Measurements from ENCODE around the gene PPP6R2.

DNA sequence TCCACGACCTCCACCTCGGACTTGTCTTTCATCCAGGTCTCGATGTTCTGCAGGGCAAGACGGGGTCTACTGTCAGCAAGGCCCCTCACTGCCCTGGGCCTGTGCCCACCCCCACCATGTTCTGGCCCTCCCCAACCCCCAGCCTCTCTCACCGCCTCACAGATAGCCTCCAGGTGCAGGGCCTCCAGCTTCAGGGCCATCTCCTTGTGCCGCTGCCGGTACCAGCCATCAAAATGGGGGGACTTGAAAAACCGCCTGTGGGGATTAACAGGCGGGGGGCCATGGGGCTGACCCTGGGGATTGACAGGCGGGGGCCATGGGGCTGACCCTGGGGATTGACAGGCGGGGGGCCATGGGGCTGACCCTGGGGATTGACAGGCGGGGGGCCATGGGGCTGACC, 30.8 kb upstream of the PPP6R2 start:
- TF ChIP-seq TAF1 (IDR thresholded peaks at IDR 0.05; ENCODE audit: low read depth) (no peak), YY1 (IDR thresholded peaks at IDR 0.05; ENCODE audit: low read depth) (no peak), RAD21 (IDR thresholded peaks at IDR 0.05; ENCODE audit: low read depth) (no peak), TEAD4 (IDR thresholded peaks at IDR 0.05) (no peak), CEBPB (IDR thresholded peaks at IDR 0.05) (no peak), EP300 (IDR thresholded peaks at IDR 0.05; ENCODE audit: borderline replicate concordance) (no peak), FOXM1 (IDR thresholded peaks at IDR 0.05; ENCODE audit: borderline replicate concordance, low read depth) (no peak), CREB1 (IDR thresholded peaks at IDR 0.05; ENCODE audit: low read depth) (no peak), EGR1 (IDR thresholded peaks at IDR 0.05) (no peak), TCF12 (IDR thresholded peaks at IDR 0.05; ENCODE audit: low read depth) (no peak)
- TF ChIP-seq, protein P1, sequence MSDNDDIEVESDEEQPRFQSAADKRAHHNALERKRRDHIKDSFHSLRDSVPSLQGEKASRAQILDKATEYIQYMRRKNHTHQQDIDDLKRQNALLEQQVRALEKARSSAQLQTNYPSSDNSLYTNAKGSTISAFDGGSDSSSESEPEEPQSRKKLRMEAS (IDR thresholded peaks at IDR 0.05): no peak
- TF ChIP-seq, protein P2, sequence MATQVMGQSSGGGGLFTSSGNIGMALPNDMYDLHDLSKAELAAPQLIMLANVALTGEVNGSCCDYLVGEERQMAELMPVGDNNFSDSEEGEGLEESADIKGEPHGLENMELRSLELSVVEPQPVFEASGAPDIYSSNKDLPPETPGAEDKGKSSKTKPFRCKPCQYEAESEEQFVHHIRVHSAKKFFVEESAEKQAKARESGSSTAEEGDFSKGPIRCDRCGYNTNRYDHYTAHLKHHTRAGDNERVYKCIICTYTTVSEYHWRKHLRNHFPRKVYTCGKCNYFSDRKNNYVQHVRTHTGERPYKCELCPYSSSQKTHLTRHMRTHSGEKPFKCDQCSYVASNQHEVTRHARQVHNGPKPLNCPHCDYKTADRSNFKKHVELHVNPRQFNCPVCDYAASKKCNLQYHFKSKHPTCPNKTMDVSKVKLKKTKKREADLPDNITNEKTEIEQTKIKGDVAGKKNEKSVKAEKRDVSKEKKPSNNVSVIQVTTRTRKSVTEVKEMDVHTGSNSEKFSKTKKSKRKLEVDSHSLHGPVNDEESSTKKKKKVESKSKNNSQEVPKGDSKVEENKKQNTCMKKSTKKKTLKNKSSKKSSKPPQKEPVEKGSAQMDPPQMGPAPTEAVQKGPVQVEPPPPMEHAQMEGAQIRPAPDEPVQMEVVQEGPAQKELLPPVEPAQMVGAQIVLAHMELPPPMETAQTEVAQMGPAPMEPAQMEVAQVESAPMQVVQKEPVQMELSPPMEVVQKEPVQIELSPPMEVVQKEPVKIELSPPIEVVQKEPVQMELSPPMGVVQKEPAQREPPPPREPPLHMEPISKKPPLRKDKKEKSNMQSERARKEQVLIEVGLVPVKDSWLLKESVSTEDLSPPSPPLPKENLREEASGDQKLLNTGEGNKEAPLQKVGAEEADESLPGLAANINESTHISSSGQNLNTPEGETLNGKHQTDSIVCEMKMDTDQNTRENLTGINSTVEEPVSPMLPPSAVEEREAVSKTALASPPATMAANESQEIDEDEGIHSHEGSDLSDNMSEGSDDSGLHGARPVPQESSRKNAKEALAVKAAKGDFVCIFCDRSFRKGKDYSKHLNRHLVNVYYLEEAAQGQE (IDR thresholded peaks at IDR 0.05; ENCODE audit: low read depth): no peak
